ENCODE data around the gene ACTRT2.

ACTRT2 gene

DNA sequence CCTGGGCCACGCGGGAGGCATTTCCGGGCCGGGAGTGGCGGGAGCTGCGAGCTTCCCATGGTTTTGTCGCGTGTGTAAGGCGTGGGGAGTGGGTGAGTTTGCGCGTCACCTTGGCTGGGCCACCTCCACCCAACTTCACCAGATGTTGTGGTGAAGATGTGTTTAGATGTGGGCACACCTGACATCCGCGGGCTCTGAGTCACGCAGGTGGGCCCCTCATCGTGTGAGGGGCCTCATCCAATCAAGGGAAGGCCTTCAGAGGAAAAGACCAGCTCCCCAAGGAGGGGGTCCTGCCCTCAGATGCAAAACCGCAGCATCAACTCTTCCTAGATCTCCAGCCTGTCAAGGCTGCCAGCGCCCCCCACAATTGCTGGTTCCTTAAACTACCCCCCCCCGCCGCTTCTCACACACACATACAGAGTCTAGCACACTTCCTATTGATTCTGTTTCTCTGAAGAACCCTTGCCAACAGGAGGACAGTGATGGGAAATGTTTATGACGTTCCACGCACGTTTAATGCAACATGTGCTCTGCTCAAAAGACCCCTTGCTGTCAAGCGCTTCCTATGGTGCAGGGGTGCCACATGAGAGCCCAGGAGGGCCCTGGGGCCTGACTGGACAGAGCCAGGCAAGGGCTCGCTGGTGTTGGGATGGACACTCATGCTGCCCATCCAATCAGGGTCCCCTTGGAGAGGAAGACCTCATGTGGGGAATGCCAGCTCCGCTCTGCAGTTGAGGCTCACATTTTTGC is 11.9 kb downstream of the ACTRT2 start:
- peak in 2 of 4 experiments; percentile 23 to 57 for DNase-seq

DNA sequence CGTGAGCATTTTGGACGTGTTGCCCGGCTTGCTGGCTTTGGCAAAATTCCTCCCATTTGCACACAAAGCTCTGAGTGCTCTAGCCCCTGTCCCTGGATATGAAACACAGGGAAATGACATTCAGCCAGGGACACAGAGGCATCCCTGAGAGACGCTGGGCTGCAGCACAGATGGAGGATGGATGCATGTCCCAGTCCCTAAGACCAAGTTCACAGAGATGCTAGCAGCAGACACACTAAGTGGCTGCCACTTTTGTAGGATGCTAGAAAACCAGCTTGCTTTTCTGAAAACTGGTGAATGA is 12.5 kb downstream of the ACTRT2 start:
- no peak for DNase-seq

DNA sequence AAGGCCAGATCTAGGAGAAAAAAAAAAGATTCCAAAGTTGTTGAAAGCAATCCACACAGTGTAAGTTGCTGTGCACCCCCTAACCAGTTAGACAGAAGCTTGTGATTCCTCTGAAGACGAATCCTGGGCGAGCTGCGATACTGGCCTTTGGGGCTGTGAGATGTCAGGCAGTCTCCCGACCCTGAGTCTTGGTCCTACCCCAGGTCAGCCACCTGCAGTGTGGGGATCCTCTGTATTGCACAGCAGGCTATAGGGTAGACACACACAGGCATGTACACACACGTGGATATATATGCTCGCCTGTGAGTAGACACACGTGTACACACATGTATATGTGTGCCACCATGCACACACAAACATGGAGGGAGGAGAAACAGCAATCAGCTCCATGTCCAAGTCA is 12.9 kb downstream of the ACTRT2 start:
- DNase-seq, result no peak

DNA sequence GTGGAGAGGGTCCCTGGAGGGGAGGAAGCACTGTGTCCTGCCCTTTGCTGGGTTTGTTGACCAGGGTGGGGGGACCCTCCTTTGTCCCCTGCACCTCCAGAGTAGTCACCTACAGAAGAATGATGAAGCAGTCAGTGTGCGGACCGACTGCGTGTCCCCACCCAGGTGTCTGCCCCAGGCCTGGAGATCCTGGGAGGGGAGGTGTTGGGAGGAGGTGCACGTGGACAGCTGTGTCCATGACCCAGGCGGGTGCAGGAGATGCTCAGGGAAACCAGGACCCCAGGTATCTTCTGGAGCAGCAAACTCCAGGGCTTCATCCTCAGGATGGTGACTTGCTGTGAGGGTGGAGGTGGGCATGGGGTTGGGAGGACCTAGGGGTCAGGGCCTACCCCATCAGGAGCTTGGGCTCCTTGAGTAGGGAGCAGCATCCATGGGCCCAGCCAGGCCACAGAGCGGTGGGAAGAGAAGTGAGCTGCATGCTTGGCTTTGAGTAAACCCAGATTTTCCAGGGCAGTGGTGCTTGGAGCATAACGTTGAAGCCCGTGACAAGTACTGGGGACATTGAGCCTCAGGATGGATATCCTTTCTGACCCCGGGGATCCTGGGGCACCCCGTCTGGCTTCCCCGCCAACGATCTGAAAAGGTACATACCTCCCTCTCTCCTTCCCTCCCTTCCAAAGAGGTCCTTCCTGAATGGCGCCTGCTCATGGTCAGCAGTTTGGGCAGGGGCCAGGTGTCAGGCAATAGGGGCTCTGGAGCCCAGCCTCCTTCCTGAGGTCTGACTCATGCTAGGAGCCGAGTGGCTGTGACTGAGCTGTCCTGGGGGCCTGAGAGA is 13.7 kb downstream of the ACTRT2 start:
- no peak for DNase-seq

DNA sequence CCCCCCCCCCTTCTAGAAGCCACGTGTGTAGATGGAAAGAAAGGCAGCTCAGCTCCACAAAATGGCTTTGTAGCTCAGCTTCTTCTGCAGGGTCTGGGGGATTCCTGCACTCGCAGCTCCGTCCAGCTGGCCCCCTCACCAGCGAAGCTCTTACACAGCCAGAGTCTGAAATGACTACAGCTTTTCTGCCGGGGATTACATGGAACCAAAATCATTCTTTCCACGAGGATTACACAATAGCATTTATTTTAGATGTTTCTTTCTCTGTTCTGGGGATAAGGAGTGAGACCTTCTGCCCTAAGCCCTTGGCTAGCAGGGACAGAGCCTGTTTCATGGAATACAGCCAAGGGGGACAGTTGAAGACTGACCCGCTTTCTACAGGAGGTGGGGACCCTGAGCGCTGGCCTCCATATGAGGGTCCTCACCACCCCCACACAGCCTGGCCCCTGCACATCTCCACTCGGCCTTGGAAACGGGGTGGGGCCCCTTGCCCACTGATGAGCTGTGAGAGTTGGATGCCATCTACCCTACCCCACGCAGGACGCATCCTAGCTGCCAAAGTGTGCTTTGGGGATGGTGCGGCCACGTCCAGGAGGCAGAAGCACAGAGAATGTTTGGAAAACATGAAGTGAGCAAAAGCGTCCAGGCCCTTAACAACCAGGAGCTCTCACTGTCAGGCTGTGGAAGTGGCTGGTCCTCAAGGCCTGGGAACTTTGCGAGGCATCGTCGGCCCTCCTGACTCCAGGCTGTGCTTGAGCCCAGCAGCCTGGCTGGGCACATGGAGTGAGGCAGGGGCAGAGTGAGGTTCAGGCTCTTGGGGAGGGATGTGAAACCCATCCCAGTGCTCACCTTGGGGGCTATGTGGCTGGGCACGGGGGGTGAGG is 14.5 kb downstream of the ACTRT2 start:
- DNase-seq, result no peak

DNA sequence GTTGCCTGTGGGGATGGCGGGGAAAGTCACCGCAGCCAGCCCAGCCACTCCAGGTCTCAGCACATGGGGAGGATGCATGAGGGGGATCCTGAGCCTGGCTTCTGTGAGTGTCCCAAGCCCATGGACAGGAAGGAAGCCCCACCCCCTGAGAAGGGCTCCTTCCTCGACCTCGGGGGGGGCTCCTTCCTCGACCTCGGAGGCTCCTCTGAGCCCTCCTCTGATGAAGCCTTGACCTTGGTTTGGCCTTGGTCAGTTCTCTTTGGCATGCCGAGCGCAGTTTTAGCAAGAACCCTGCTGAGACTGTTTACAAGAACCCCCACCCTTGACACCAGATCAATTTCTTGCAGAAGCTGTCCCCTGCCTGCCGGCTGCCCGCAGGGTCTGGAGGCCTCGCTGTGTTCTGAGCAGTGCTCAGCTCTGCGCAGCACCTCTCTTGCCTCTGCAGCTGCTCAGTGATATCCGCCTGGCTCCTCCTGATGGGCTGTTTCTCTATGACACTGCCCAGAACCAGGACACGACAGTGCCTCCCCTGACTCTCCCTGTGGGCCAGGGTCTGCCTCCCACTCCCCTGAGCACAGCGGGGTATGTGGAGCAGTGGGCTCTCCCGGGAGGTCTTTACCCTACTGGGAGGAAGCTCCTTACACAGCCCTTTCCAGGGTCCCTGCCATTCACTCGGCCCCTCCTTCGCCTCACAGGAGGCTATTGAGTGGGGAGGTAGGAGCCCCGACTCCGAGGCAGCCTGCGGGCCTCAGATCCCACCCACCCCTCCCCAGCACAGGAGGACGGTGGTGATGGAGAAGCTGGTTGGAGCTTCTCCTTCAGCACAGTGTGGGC is 15.4 kb downstream of the ACTRT2 start:
- DNase-seq, result no peak

DNA sequence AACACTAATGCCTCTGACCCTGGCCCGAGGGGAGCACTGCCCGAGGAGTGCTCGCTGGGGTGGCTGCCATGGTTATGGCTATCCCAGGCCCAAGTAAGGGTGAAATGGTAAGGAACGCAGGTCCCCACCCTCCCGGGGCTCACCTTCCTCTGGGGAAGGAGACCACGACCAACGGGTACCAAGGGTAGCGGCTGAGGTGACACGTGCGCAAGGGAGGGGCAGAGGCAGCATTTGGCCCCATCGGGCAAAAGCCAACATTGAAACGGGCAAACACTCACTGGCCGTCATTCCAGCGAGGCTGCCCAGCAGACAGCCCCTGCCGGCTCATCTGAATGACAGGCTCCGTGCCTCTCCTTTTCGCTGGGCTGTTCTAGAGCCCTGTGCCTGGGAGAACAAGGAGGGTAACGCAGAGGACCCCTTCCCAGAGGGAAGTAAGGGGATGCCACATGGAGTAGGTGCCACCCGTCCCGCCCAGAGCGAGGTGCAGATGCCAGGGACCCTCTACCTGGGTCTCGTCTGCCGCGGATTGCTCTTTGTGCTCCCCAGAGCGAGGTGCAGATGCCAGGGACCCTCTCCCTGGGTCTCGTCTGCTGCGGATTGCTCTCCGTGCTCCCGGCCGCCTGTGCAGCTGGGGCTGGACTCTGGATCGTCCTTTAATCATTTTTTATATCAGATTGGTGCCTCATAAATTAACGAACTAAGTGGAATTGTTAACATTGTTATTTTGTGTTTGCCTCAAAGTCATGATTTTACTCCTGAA is 16.2 kb downstream of the ACTRT2 start:
- no peak for DNase-seq

DNA sequence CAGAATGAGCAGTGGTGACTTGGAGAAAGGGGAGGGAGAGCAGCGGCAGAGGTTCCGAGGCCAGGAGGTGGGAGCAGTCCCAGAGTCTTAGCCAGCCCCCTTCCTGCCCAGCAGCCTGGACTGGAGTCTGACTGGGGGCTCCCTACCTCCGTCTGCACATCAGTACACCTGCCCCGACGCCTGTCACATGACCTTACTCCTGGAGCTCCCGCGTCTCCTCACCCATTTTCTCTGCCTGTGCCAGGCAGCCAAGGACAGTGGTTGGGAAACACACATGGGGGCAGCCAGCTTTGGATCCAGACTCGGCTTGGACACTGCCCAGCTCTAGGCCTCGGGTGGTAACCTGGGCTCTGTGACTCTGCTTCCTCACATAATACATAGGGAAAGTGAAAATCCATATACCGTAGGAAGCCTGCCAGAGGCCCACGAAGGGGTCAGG is 16.9 kb downstream of the ACTRT2 start:
- DNase-seq, result no peak

DNA sequence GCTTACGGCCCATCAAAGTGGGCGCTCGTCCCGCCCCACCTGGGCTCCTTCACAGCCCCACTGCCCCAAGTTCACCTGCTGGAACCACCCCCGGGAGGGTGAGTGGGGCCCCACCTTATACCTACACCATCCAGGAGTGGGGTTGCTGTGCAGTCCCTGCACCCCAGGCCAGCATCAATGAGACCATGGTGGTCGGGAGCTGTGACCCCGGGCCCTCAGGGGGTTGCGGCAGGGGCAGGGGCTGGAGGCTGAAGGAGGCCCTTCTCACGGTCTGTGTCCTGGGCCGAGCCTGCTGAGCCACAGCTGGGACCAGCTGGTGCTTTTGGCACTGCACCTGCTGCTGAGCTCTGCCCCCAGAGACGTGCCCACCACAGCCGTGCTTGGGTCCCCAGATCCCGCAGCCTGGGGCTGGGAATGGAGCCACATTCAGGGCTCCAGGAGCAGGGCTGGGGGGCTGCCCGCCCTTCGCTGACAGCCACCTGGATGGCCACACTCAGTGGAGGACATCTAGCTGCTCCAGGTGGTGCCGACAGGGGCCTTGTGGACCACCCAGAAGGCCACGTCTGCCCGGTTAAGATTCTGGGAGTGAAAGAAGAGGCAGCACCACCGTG is 17.4 kb downstream of the ACTRT2 start:
- DNase-seq, result no peak

DNA sequence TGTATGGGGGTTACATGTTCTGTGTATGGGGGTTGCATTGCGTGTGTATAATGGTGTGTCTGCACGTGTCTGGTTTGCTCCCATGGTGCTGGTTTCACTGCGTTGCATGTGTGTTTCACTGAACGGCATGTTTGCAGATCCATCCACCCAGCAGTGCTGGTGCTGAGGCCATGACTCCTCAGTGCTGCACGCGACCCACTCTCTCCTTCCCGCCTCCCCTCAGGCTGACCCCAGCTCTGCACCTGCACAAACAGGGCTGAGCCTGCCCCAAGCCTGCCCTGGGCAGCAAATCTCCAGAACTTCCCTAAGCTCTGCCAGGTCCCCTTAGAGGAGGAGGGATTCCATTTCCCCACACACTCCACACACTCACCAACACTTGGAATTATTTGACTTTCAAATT is 18.7 kb downstream of the ACTRT2 start:
- DNase-seq, result no peak

DNA sequence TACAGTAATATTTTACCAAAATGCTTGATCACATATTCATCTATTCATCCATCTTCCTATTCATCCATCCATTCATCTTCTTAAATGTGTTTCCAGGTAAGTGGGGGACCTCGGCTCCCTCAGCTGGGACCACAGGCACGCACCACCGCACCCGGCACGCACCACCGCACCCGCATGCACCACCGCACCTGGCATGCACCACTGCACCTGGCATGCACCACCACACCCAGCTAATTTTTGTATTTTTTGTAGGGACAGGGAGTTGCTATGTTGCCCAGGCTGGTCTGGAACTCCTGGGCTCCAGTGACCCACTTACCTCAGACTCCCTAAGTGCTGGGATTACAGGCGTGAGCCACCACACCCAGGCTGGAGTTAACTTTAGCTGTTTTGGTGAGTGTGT is 21.2 kb downstream of the ACTRT2 start:
- DNase-seq, result no peak

DNA sequence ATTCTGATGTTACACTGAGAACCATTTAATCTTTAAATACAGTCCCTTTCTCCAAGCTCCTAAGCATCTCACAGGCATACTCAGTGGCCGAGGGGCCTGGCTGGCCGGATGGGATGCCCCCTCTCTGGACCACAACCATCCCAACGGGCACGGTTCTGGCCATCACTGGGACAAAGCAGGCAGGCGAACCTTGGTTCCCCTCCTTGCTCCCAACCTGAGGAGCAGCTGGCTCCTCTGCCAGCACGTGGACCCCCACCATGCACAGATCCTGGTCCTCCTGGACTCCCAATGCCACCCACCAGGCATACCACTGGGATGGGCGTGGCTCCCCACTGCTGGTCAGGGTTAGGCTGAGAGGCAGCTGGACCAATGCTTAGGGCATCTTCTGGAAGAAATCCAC is 27.9 kb downstream of the ACTRT2 start:
- DNase-seq, result no peak

DNA sequence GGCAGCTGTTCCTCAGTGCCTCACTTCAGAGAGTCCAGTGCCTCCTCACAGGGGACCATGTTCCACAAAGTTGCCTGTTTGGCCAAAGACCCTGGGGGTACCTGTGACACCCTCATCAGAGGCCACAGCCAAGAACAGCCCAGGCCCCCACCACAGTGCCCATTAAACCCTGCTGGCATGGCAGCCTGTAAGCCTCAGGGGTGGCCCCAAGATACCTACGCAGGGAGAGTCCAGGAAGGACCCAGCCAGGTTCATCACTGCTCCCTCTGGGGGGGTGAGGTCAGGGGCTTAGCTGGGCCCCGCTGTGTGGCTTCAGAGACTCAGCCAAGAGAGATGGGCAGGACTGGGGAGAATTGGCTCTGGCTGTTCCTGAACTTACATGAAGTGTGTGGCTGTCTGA is 28.6 kb downstream of the ACTRT2 start:
- DNase-seq, result no peak

DNA sequence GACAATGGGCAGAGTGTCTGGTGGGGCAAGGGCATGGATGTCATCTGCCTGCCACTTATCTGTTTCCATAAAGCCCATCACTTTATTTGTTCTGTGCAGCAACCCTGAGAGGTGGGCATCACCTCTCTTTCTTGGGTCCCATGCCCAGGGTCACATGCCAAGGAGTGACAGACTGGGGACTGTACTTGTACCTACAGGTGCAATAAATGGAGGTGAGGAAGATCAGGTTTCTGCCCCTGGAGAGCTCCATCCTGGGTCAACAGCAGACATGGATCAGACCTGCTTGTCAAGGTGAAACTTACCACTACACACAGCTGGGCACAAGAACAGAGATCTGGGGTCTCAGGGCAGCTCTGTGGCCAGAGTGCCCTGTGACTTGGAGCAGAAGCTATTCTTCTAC is 29.3 kb downstream of the ACTRT2 start:
- DNase-seq, result no peak

DNA sequence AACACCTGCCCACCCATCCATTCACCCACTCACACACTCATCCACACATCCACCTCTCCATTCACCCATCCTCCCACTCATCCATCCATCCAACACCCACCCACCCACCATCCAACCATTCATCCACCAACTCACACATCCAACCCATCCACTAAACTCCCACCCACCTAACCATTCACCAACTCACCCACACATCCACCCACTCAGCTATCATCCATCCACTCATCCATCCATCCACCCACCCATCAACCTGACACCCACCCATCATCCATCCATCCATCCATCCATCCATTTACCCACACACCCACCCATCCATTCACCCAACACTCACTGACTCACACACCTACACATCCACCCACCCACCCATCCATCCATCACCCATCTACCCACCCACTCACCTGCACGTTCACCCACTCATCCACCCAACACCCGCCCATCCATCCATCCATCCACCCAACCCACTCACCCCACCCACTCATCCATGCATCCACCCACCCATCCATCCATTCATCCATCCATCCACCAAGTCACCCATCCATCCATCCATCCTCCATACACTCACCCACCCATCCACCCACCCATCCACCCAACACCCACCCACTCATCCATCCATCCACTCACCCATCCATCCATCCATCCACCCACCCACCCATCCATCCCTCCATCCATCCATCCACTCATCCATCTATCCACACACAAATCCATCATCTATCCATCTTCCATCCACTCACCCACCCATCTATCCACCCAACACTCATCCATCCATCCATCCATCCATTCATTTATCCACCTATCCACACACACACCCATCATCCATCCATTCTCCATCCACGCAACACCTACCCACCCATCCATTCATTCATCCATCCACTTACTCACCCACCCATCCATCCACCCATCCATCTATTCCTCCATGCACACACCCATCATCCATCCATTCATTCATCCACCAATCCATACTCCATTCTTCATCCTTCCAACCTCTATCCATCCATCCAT is 30.3 kb downstream of the ACTRT2 start:
- no peak for DNase-seq

DNA sequence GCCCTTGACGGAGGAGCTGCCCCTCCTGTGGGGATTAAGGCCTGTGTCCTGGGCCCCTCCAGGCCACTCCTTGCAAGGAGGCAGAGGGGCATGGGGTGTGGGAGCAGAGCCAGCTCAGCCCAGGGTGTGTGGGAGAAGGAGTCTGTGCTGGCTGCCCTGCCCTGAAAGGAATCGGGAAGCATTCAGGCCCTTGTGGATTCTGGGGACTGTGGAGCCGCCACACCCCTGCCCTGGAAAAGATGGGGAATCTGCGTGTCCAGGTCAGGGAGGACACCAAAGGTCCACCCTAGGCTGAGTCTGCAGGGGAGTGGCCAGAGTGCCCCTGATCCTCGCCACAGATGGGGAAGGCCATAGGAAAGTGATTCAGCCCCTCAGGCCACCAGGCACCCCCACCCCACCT is 31.2 kb downstream of the ACTRT2 start:
- no peak for DNase-seq

DNA sequence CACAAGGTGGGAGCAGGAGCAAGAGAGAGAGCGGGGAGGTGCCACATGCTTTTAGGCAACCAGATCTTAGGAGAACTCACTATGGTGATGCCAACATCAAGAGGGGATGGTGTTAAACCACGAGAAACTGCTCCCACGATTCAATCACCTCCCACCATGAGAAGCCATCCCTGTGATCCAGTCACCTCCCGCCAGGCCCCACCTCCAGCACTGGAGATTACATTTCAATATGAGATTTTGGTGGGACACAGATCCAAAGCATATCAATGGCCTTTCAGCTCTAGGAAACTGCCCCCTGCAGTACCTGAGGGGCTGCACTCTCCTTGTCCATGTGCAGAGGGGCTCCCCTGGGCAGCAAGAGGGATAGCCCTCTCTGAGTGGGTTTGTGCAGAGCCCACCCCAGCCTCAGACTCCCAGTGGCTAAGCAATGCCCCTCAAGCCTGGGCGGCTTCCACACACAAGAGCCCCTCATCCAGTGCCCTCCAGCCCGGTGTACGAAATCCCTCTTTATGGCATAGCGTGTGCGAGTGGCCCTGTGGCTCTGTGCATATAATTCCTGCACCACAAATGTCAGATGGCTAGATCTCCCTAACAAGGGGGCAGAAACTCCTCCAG is 32.2 kb downstream of the ACTRT2 start:
- no peak for DNase-seq

DNA sequence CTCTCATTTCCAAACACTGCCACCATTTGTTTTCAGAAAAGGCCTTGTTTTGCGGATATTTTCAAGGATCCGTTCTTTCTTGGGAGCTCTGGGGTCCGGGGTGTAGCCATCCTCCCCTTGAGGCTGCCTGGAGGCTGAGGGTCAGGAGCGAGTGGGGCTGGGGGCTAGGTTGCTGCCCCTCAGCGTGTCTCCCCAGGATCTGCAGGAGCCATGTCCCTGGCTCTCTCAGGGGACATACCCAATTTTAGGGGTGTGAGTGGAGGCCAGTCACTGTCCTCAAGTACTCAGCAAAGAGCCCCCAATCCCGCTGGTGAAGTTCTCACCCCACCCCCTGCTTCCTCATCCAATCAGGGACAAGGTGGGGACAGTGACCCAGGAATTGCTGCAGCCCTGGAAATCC is 32.7 kb downstream of the ACTRT2 start:
- DNase-seq, result no peak

DNA sequence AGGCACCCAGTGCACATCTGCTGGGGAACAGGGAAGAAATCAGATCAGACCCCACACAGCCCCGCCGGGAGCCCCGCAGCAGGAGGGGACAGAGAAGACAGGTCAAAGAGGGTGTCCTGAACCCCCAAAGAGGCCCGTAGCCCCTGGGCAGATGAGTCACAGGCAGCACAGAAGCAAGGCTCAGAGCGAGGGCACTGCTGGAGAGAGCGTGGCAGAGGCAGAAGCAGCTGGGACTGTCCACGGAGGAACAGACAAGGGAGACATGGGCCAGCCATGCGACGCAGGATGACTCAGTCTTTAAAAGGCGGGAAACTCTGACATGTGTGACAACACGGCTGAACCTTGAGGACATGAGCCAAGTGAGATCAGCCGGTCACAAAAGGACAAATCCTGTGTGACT is 33.2 kb downstream of the ACTRT2 start:
- DNase-seq, result no peak

DNA sequence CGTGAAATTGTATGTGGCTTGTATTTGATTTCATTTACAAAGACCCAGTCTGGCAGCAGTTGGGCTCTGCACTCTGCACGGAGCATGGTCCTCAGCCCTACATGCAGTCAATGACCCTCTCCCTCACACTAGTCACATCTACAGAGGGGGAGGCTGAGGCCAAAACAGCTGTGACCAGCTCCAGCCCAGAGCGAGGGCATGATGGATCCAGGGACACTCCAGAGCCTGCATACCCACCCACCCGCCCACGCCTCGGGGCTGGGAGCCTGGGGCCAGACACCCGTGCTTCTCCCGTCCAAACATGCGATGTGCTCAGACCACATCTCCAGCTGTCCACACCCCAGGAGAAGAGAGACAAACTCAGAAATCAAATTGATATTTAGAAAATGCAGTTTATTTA is 33.8 kb downstream of the ACTRT2 start:
- DNase-seq, result no peak
